GM19023 (cell line): Measurements from ENCODE around the gene TBX10.

ENCODE experiments used
- ATAC-seq: cut with Tn5 transposase; IDR thresholded peaks from one replicate; pipeline ENCODE4 v1.9.1; 2021; ENCODE audit warnings: mild to moderate bottlenecking, moderate library complexity; ENCODE audit not compliant: unreplicated experiment

Gene TBX10

DNA sequence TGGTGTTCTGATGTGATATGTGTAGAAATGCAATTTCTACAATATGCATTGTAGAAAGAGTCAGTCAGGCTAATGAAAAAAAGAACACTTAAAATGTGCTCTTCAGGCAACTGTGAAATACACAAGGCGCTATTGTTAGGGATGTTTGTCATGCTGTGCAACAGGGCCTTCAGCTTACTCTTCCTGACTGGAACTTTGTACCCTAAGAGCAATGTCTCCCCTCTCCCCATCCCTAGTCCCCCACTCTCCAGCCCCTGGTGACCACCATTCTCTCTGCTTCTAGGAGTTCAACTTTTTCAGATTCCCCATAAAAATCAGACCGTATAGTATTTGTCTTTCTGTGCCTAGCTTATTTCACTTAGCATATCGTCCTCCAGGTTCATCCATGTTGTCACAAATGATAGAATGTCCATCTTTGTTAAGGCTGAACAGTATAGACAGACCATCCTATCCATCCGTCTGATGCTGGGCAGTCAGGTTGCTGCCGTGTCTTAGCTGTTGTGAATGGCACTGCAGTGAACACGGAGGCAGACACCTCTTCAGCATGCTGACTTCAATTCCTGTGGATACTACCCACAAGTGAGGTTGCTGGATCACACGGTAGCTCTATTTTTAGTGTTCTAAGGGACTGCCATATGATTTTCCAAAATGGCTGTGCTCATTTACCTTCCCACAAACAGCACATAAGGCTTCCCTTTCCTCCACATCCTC, 22.2 kb downstream of the TBX10 start:
- no peak for ATAC-seq

DNA sequence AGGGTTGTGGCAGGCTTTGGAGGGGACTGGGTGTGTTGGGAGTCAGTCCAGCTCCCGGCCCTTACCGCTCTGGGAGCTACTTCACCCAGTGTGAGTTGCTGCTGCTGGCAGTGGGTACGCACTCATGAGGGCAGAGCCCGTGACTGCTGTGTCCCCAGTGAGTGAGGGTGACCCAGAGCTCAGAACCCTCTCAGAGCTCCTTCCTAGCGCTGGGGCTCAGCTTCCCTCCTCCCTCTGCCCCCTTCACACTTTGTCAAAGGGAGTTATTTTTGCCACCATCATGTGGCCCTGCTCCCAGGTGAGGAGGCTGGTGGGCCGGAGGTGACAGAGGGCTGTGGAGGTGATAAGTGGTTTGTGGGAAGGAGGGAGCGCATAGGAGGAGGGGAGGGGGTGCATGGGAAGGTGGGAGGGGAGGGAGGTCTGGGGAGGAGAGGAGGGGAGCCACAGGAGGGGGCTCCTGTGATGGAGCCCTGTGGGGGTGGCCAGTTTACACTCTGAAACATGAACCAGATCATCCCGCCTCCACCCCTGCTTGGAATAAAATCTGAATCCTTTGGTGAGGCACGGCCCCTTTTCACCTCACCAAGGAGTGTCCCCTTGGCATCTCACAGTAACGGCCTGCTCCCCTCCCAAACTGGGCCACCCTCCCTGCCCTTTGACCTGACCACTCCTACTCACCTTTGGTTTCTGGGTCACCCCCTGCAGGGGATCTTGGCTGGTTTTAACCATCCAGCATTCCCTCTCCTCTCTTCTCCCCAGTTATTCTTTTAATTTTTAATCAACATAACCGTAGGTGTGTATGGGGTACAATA, 22.9 kb downstream of the TBX10 start:
- ATAC-seq: no peak

DNA sequence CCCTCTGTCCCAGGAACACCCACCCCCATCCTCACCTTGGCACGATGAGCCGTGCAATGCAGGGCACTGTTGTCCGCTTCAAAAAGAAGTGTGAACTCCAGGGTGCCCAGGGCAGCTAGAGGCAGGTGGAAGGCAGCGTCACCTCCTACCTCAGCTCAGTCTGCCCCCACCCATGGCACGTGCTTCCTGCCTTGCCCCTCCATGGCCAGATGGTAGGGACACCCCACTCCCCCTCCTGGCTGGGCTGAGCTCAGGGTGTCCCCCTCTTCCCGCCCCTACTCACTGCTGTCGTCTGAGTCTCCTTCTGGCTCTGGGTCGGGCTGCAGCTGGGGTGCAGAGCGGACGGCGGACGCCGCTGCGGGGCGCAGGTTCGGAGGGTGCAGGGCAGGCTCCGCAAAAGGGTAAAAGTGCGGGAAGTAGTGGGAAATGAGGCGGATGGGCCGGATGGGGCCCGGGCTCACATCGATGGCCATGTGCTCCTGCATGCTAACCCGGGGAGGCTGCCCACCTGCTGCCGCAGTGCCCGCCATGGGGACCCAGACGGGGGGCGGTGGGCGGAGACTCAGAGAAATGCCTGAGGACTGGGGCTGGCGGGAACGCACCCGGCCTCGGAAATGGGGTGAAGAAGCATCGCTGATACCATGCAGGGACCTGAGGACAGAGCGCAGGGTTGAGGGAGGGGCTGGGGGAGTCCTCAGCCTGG, 23.7 kb downstream of the TBX10 start:
- ATAC-seq: no peak

DNA sequence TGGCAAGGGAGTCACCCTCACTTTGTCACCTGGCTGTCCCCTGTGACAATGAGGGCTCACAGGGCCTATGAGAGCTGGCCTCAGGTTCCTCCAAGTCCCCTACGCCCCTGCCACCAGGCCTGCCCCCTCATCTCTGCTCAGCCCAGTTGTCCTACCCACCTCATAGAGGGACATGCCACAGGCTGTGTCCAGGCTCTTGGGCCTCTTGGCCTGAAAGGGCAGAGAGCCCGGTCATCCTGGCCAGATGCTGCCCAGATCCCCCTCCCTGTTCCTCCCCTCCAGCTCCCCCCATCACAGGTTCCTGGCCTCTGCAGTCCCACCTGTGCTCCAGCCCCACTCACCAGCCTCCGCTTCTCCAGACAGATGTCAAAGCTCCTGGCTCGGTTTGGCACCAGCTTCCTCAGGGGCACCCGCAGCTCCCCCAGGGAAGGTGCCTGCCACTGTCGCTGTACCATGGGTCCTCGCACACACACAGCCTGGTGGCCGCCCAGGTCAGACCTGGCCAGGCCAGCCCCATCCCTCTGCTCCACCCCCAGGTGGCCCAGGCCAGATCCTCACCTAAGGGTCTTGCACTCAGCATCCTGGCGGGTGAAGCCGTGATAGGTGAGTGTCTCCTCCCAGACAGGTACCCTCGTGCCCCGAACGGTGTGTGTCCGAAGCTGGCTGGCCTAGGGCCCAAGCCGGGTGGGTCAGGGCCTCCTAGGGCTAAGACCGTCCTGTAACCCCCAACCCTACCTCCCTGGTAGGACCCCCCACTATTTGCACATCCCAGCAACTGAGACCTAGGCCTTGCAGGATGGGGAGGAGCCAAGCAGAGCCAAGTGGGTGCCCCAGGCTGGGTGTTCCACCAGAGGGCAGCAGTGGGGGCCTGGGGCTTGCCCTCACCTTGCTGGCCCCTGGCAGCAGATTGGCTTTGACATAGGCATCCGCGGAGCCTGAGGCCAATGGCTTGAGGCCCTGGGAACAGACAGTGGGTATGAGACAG, 24.5 kb downstream of the TBX10 start:
- no peak for ATAC-seq

DNA sequence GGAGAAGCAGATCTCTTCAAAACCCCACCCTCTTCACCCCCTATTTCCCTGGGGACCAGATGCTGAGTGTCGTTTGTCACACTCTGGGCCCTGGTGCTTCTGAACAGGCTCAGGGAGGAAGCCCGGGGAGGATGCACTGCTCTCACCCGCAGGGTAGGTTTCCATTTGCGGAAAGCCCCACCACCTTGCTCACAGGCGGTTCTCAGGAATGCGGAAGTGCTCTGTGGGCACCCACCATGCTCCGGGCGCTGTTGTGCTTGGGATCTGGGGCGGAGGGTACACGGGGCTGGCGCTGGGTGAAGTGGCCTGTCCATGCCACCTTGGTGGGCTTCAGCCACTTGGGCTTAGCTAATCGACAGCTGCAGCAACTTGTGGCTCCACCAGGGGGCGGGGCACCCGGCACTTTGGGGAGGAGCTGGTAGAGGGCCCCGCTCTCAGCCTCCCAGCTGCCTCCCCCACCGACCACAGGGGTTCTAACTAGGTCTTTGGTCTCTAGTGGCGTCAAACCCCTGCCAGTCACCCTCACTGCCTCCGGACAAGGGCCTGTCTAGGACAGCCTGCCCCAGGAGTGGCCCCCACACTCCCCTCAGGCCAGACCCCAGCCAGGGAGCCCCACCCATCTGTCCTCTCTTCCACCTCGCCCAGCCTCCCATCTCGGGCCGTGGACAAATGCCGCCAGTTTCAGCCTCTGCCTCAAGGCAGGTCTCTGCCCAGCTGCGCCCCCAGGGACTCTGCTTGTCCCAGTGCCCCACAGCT, 25.4 kb downstream of the TBX10 start:
- ATAC-seq: peak; percentile 76

DNA sequence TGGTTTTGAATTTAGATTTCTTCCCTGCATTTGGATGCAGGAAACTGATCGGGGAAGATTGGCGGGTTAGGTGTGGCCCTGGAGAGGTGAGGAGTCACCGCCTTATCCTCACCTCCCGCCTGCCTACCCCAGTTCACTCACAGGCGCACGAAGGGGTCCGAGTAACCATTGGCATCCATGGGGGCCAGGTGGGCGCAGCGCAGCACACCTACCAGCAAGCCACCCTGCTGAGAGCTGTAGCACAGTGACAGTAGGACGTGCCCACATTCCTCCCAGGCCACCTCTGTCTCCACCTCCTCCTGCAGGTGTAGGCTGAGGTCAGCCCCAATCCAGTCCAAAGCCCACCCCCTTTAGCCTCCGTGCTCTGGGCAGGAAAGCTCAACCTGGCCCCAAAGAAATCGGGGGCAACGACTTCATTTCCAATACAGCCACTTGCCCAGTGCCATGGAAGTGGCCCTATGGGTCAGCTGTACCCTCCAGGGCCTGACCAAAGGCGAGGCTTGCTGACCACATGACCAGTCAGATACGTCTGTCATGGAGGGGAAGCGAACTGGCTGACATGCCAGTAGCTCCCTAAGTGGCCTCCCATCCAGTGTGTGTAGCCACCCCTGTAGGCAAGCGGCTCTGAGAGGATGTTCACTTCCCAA, 26.1 kb downstream of the TBX10 start:
- peak; percentile 9 for ATAC-seq

DNA sequence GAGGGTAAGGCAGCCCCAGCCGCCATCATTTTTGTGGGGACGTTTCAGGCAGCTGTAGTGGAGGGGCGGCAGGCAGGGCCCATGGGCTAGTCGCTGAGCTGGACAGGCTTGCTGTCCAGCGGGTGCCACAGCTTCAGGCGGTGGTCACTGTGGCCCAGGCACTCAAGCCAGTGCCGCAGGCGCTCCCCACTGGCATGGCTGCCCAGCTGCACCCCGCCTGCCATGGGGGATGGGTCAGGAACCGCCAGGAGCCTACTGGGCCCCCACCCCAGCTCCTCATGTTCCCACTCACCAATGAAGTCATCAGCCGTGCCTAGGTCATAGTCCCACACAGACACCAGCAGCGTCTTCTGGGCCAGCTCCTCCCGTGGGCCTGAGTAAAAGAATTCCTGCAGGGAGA, 26.8 kb downstream of the TBX10 start:
- no peak for ATAC-seq

DNA sequence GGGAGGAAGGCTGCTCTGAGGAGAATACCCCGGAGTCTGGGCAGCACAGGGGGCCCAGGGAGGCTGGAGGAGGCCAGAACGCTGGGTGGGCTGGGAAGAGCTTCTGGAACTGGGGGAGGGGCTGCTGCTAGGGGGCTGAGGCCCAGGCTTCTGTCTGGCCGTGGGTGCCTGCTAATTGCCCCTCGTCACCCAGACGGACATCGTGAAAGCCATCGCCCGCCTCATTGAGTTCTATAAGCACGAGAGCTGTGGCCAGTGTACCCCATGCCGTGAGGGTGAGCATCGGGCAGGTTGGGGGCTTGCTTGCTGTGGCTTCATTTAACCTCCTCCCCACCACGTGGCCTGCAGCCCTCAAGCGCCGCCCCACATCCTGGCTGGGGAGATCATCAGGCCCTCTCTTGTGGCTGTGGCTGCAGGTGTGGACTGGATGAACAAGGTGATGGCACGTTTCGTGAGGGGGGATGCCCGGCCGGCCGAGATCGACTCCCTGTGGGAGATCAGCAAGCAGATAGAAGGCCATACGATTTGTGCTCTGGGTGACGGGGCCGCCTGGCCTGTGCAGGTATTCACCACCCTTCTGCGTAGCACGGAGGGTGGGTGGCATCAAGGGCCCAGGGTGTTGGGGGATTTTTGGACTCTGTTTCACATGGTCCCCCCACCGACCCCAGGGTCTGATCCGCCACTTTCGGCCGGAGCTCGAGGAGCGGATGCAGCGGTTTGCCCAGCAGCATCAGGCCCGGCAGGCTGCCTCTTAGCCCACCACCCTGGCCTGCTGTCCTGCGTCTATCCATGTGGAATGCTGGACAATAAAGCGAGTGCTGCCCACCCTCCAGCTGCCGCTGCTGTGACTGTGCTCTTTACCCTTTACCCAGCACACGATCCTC, 27.6 kb downstream of the TBX10 start:
- ATAC-seq: no peak

DNA sequence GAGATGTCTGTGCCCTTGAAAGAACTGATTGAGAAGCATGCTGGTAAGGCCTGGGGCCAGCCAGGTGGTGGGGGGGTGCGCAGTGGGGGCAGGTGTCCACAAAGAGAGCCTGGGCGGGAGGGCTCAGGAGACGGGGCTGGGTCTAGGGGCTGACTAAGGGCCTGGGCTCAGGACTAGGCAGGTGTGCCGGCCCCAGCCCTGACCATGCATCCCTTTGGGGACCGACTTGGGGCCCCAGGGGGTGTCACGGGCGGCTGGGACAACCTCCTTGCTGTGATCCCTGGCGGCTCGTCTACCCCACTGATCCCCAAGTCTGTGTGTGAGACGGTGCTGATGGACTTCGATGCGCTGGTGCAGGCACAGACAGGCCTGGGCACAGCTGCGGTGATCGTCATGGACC, 28.4 kb downstream of the TBX10 start:
- ATAC-seq: no peak

DNA sequence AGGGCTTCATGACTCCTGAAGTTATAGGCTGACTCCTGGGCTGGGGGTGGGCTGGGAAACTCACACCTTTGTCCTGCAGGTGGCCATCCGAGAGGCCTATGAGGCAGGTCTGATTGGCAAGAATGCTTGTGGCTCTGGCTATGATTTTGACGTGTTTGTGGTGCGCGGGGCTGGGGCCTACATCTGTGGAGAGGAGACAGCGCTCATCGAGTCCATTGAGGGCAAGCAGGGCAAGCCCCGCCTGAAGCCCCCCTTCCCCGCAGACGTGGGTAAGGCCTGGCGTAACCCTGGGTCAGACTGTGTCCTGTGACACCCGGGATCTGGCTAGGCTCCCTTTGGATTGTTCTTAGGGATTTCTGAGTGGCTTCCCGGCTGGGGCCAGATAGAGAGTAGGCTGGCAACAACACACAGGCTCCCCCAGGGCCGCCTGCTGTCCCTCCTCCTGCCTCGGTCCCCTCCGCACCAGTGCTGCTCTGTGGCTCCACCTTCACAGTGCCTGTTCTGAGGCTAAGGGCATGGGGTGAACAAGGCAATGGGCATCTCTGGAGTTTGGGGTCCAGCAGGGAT, 29.2 kb downstream of the TBX10 start:
- no peak for ATAC-seq

DNA sequence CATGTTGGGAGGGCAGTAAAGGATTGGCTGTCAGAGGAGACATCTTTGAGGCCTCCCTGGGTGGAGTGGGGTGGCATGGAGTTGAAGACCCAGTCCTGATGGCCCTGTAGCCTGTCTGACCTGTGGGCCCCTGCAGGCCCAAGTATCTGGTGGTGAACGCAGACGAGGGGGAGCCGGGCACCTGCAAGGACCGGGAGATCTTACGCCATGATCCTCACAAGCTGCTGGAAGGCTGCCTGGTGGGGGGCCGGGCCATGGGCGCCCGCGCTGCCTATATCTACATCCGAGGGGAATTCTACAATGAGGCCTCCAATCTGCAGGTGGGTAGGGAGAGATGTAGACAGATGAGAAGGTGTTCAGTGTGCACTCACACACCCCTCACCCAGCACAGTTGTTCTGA, 30.2 kb downstream of the TBX10 start:
- no peak for ATAC-seq

DNA sequence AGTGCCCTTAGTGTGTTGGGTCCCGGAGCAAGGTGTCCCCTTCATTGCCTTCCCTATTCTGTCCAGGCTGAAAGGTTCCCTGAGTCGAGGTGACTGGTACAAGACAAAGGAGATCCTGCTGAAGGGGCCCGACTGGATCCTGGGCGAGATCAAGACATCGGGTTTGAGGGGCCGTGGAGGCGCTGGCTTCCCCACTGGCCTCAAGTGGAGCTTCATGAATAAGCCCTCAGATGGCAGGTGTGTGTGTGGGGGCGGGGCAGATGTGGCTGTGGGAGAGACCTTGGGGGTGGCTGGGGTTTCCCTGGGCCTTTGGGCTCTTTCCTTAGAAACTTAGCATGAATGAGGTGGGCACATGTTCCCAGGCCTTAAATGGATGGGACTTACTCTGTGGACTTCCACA, 31.1 kb downstream of the TBX10 start:
- no peak for ATAC-seq

DNA sequence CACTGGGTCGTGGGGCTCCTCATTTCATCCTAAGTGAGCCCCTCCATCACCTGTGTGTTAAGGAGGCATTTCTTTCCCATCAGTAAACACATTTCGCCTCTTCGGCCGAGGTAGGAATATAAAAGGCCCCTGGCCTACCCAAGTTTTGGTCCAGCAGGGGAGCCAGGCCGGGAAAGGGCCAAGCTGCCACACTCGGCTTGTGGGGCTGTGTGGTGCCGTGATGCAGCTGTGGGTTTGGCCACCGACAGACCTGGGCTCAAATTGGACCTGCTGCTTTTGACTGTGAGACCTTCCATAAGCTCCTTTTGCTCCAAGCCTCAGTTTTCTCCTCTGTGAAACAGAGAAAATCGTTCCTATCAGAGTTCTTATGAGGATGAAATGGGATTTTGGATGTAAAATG, 32.1 kb downstream of the TBX10 start:
- no peak for ATAC-seq

DNA sequence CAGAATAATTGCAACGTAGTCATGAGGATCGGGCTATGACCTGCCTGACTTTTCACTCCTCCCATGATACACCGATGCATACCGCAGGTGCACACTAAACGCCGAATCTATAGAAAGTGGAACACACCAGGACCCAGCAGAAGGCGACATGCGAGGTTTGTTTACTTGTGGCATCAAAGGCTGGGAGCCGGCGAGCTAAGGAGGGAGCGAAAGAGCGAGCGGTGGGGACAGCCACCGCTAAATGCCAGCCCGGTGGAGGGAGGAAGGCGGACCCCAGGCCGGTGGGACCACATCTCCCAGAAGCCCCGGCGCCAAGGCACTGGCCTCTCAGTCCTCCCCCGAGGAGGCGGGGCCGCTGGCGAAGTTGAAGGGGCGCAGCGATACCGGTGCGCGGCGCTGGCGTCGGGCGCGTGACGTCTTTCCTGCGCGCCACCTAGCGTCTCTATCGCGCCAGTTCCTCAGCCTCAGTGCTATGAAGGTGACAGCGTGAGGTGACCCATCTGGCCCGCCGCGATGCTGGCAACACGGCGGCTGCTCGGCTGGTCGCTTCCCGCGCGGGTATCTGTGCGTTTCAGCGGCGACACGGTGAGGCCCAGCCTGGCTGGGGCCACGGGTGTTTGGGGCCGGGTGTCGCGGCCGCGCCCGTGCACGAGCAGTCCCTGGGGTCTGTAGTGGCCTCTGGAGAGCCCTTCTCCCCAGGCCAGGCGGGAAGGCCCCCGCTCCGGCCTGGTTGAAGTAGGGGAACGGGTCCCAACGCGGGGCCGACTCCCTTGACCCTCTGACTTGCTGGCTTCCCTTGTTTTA, 32.9 kb downstream of the TBX10 start, which contains the start of gene NDUFV1:
NDUFV1 (plus strand) TSS at position 445 of the 804 bp plus-strand sequence; CDS start at position 514, 69 bp downstream.
- ATAC-seq: peak; percentile 98

DNA sequence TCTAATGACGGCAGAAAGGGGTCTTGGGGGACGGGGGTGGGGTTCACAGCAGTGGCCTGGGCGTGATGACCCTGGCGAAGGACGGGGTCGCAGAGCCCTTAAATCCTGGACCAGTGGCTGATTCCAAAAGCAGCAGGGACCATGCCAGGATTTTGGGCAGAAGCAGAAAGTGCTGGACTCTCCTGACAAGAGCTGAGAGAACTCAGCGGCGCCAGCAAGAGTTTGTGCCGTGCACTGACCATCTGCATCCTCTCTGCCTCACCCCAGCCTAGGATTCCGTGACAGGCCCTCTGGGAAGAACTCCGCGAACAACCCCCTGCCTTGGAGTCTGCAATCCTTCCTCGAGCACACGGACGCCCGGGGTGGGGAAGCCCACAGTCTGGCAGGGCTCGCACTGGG, 33.5 kb downstream of the TBX10 start:
- no peak for ATAC-seq

DNA sequence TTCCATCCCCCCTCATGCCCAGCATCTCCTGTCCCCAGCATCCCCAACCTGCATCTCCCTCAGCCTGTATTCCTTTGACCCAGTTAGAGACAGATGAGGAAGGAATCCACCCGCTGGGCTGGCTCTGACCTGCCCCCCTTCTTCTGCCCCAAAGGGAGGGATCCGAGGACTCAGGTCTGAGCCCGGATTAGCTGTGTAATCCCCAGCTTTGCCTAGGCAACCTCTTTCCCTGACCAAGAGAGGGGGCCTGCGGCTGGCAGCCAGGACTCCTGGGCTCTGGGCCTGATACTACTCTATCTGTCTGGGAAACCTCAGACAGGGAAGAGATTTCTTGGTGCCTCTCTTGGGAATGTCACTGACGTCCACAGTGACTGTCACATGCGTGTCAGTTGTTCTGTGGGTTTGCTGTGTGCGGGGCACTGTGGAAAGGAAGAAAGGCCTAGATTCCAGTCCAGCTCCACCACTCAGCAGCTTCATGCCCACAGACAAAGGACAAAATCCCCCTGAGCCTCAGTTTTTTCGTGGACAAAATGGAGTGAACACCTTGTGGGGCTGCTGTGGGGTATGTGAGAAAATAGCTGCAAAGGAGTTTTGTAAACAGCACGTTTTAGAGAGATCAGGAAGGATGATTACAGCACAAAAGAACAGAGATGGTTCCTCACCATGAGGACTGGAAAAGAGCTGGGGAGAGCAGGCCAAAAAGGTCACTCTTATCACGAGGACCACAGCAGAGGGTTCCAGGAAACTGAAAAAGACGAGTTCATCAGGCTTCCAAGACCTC, 34.1 kb downstream of the TBX10 start:
- ATAC-seq: no peak
